B cell (primary cell): ENCODE data around the gene ACOXL. TPM values are rescaled to one million over a fixed set of nuclear protein-coding genes. Genes with fewer than 3 reads are reported as not detected.

Source experiments
- ATAC-seq: fragments of 200-7000 bp; cut with Tn5 transposase; one replicate; pipeline ENCODE4 v1.10.0; 2021; ENCODE audit warnings: low read depth, mild to moderate bottlenecking, moderate number of reproducible peaks, moderate library complexity
- CTCF ChIA-PET: fragments of 350-600 bp; sonication (Branson Sonifier 250); formaldehyde crosslinking; loops from one replicate; lab custom pipeline; 2021; ENCODE audit warnings: antibody characterized with exemption, inconsistent platforms; lab: Charles Lee
- POLR2A ChIA-PET: fragments of 350-600 bp; sonication (Branson Sonifier 250); formaldehyde crosslinking; loops from one replicate; lab custom pipeline; 2021; ENCODE audit warnings: antibody characterized with exemption; lab: Charles Lee
- DNase-seq: peaks from one replicate; pipeline ENCODE4 v3.0.0; 2013
- H2AFZ ChIP-seq: 2 replicates; pipeline ENCODE4 v1.6.1; 2012; ENCODE audit warnings: mild to moderate bottlenecking, low read depth, low read length; ENCODE audit not compliant: insufficient read depth, poor library complexity, severe bottlenecking
- H3K27ac ChIP-seq, 2 donors: 1 replicate in 1 of 2; 2 replicates in 1 of 2; pipeline ENCODE4 v1.5.1; 2012 to 2013; ENCODE audit warnings: low read length in 2 of 2, mild to moderate bottlenecking in 2 of 2, moderate library complexity in 1 of 2
- H3K27me3 ChIP-seq, 4 experiments: fragments of 200-600 bp in 1 of 4; sonication (generic) in 1 of 4; replicated peaks in 1 of 4; 1 replicate in 2 of 4; 2 replicates in 2 of 4; pipeline versions ENCODE4 v1.6.1 to v1.7.0; 2013 to 2016; ENCODE audit warnings: low read length in 3 of 4, mild to moderate bottlenecking in 2 of 4, mixed read lengths in 1 of 4, moderate library complexity in 1 of 4; ENCODE audit not compliant: insufficient read depth in 4 of 4, control insufficient read depth in 3 of 4; ENCODE audit errors: control extremely low read depth in 1 of 4
- H3K36me3 ChIP-seq, 2 experiments: replicated peaks in 1 of 2; 1 replicate in 1 of 2; 2 replicates in 1 of 2; pipeline versions ENCODE4 v1.6.1 to v1.7.1; 2013; ENCODE audit warnings: low read length in 1 of 2; ENCODE audit not compliant: insufficient read depth in 2 of 2, control insufficient read depth in 1 of 2; ENCODE audit errors: control extremely low read depth in 1 of 2, extremely low read depth in 1 of 2
- H3K4me1 ChIP-seq, 2 donors: fragments of 200-600 bp in 1 of 2; sonication (generic) in 1 of 2; 1 replicate in 1 of 2; 2 replicates in 1 of 2; pipeline versions ENCODE4 v1.5.1 to v1.6.1; 2013 to 2017; ENCODE audit warnings: low read length in 2 of 2; ENCODE audit not compliant: control insufficient read depth in 2 of 2, insufficient read depth in 2 of 2
- H3K4me2 ChIP-seq: replicated peaks from 2 replicates; pipeline ENCODE3; 2012; ENCODE audit warnings: mild to moderate bottlenecking, low read depth, low read length; ENCODE audit not compliant: poor library complexity, severe bottlenecking
- H3K4me3 ChIP-seq, 5 experiments: fragments of 200-600 bp in 1 of 5; sonication (generic) in 1 of 5; 1 replicate in 3 of 5; 2 replicates in 2 of 5; pipeline versions ENCODE4 v1.5.1 to v1.7.0; 2011 to 2016; ENCODE audit warnings: low read length in 4 of 5, mild to moderate bottlenecking in 4 of 5, low read depth in 2 of 5, control low read depth in 1 of 5, moderate library complexity in 1 of 5; ENCODE audit not compliant: insufficient read depth in 1 of 5; ENCODE audit errors: control extremely low read depth in 1 of 5, extremely low read depth in 1 of 5
- H3K79me2 ChIP-seq: fragments of 200-600 bp; sonication (generic); one replicate; pipeline ENCODE4 v1.6.0; 2016; ENCODE audit warnings: low read length; ENCODE audit not compliant: control insufficient read depth, insufficient read depth
- H3K9ac ChIP-seq: fragments of 200-600 bp; sonication (generic); 2 replicates; pipeline ENCODE4 v1.6.1; 2017; ENCODE audit warnings: mild to moderate bottlenecking, low read length, moderate library complexity
- H3K9me3 ChIP-seq, 3 donors: one replicate each; pipeline versions ENCODE4 v1.6.1 to v1.7.1; 2013; ENCODE audit warnings: low read length in 2 of 3; ENCODE audit not compliant: control insufficient read depth in 2 of 3, insufficient read depth in 1 of 3; ENCODE audit errors: control extremely low read depth in 1 of 3
- H4K20me1 ChIP-seq: 2 replicates; pipeline ENCODE4 v1.6.0; 2012; ENCODE audit warnings: mild to moderate bottlenecking, low read length; ENCODE audit not compliant: insufficient read depth, control insufficient read depth, poor library complexity, severe bottlenecking
- H3K27ac Mint-ChIP-seq: one replicate; pipeline ENCODE4 v1.8.0; 2021; ENCODE audit warnings: mixed read lengths
- H3K27me3 Mint-ChIP-seq: one replicate; pipeline ENCODE4 v1.8.0; 2021; ENCODE audit warnings: mixed read lengths
- H3K4me1 Mint-ChIP-seq: one replicate; pipeline ENCODE4 v1.8.0; 2021; ENCODE audit warnings: mixed read lengths
- H3K4me3 Mint-ChIP-seq: one replicate; pipeline ENCODE4 v1.8.0; 2021; ENCODE audit warnings: mixed read lengths
- H3K9me3 Mint-ChIP-seq: one replicate; pipeline ENCODE4 v1.8.0; 2022; ENCODE audit warnings: mixed read lengths; ENCODE audit not compliant: insufficient read depth
- EZH2 ChIP-seq: IDR thresholded peaks from 2 replicates; pipeline ENCODE4 v1.6.1; 2012; ENCODE audit warnings: borderline replicate concordance, low read depth, mild to moderate bottlenecking, moderate library complexity, low read length; ENCODE audit not compliant: insufficient read depth, poor library complexity, severe bottlenecking
- WGBS: methylation state at CpG from one replicate; pipeline ENCODE4 v1.1.5; 2013; ENCODE audit warnings: missing lambda C conversion rate; ENCODE audit not compliant: insufficient coverage; 5-methylcytosine and 5-hydroxymethylcytosine counted together
- intact Hi-C: fragments of 100-400 bp; cut with micrococcal nuclease; formaldehyde crosslinking; loops from one replicate; pipeline ENCODE4 v1.10.0; 2022
- polyA plus RNA-seq: library from polyadenylated mRNA; depleted of rRNA; stranded (reverse); fragments of >200 nt; gene quantifications from 2 replicates; pipeline ENCODE4 v1.2.3, GENCODE V29; 2012
- total RNA-seq, 2 donors: library from RNA; stranded (reverse); fragments of 120-200 nt in 1 of 2; gene quantifications; 1 replicate in 1 of 2; 2 replicates in 1 of 2; pipeline versions ENCODE4 v1.2.3 to v1.2.4, GENCODE V29; 2013 to 2022
- TF ChIP-seq, protein P1 (sequence below): fragments of 200-600 bp; IDR thresholded peaks from one replicate; pipeline ENCODE4 v1.8.0; 2022; ENCODE audit warnings: antibody characterized with exemption, mild to moderate bottlenecking

The ACOXL gene
- total and polyA plus RNA-seq, 2 donors (not counting 1 experiment from before 2014, with no cell fraction given) = 0.06 TPM; not detected in 1

GRCh38 chr2:110865188-110865587 lies 132.8 kb downstream of the ACOXL start:
- Histone ChIP-seq H3K36me3 (no peaks in the 10 kb centered on the region), H4K20me1 (no peaks in the 10 kb centered on the region), H3K79me2 (no peaks in the 10 kb centered on the region), H3K4me3 (no peak overlapping the region), H3K27ac (no peak overlapping the region), H3K9ac (no peak overlapping the region), H2AFZ (no peak overlapping the region), H3K9me3 (no peaks in the 10 kb centered on the region), H3K27me3 (peaks cover 0 to 6% (median 0%) of the 10 kb centered on the region in 4 experiments), H3K4me2 (no peak overlapping the region), H3K4me1 (no peaks in the 10 kb centered on the region)
- H3K4me3 Mint-ChIP-seq = no peak overlapping the region
- no peaks in the 10 kb centered on the region for H3K9me3 Mint-ChIP-seq
- no peak overlapping the region for H3K27ac Mint-ChIP-seq
- ChIA-PET CTCF (no interaction called here), POLR2A (no interaction called here)
- whole genome bisulfite sequencing = 92% methylated on average over 4 of the region's 5 CpGs
- intact Hi-C loops = no loop called here
- peaks cover 37% of the 10 kb centered on the region for H3K27me3 Mint-ChIP-seq
- H3K4me1 Mint-ChIP-seq = peaks cover 3% of the 10 kb centered on the region
- ATAC-seq (no peak), DNase-seq (no peak)
- no peak for TF ChIP-seq EZH2
- TF ChIP-seq, protein P1, sequence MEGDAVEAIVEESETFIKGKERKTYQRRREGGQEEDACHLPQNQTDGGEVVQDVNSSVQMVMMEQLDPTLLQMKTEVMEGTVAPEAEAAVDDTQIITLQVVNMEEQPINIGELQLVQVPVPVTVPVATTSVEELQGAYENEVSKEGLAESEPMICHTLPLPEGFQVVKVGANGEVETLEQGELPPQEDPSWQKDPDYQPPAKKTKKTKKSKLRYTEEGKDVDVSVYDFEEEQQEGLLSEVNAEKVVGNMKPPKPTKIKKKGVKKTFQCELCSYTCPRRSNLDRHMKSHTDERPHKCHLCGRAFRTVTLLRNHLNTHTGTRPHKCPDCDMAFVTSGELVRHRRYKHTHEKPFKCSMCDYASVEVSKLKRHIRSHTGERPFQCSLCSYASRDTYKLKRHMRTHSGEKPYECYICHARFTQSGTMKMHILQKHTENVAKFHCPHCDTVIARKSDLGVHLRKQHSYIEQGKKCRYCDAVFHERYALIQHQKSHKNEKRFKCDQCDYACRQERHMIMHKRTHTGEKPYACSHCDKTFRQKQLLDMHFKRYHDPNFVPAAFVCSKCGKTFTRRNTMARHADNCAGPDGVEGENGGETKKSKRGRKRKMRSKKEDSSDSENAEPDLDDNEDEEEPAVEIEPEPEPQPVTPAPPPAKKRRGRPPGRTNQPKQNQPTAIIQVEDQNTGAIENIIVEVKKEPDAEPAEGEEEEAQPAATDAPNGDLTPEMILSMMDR = no peak

- ATAC-seq = no peak
- no peak overlapping the region for H3K27ac Mint-ChIP-seq
- Histone ChIP-seq H3K36me3 (no peaks in the 10 kb centered on the region), H3K27ac (no peak overlapping the region), H3K9ac (no peak overlapping the region), H3K27me3 (peaks cover 0 to 6% (median 0%) of the 10 kb centered on the region in 4 experiments), H3K4me2 (no peak overlapping the region), H2AFZ (no peak overlapping the region), H3K4me1 (no peaks in the 10 kb centered on the region), H3K4me3 (no peak overlapping the region), H4K20me1 (no peaks in the 10 kb centered on the region), H3K79me2 (no peaks in the 10 kb centered on the region), H3K9me3 (no peaks in the 10 kb centered on the region)
- peaks cover 34% of the 10 kb centered on the region for H3K27me3 Mint-ChIP-seq
- CTCF ChIA-PET = no interaction called here
- 96% methylated on average over 7 of the region's 7 CpGs for WGBS
- DNase-seq = no peak
- POLR2A ChIA-PET = no interaction called here
- no peaks in the 10 kb centered on the region for H3K9me3 Mint-ChIP-seq
- peaks cover 3% of the 10 kb centered on the region for H3K4me1 Mint-ChIP-seq
- intact Hi-C loops = no loop called here
- TF ChIP-seq EZH2 = no peak
- TF ChIP-seq, protein P1 = no peak
- H3K4me3 Mint-ChIP-seq = no peak overlapping the region
Measured at GRCh38 chr2:110866045-110866444, 133.7 kb downstream of the ACOXL start.
